NCI-H1092 treated with DMSO at 0.1 percent for 48 hours (cell line): ENCODE data around the gene ZNF792.
"Not testable (repeated sequence)": the region's sequence is repeated elsewhere in the genome, so short reads cannot be mapped to it uniquely, and the experiment has no call there.

Experiments
- DNase-seq: peaks from one replicate; lab custom pipeline; 2025; lab: John Stamatoyannopoulos, UW

Gene ZNF792

DNA sequence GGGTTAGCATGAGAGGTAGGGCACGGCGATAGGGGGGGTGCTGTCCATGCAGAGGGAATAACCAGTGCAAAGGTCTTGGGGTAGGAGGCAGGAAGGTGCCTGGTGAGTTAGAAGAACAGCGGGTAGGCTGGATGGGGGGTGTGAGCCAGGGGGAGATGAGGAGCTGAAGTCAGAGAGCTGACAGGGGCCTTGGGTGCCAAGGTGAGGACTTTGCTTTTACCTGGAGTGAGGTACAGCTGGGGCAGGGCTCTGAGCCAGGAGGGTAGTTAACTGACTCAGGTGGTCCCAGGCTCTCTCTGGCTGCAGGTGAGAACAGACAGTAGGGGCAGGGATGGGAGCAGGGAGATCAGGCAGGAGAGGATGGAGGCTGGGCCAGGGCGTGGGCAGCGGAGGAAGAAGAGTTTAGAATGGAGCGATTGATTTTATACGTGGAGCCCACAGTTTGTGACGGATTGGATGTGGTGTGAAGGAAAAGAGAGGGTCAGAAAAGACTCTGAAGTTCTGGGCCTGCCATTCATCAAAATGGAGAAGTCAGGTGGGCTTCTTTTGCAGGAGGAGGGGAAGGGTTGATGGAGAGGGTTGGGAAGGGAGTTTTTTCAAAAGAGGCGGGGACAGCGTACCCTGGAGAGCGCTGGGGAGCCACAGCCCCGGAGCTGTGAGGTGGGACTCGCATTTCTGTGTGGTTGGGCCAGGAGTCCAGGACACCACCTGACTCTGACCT is 34.9 kb upstream of the ZNF792 start:
- no peak for DNase-seq

DNA sequence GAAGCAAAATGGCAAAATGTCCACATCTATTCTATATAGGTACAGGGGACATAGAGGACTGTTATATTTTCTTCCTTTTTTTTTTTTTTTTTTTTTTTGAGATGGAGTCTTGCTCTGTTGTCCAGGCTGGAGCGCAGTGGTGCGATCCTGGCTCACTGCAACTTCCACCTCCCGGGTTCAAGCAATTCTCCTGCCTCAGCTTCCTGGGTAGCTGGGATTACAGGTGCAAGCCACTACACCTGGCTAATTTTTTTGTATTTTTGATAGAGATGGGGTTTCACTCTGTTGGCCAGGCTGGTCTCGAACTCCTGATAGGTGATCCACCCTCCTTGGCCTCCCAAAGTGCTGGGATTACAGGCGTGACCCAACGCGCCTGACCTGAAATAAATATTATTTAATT is 34.2 kb upstream of the ZNF792 start:
- not testable (repeated sequence) for DNase-seq

- no peak for DNase-seq
Observed at GRCh38 chr19:34997071-34997617, 33.1 kb upstream of the ZNF792 start.

DNA sequence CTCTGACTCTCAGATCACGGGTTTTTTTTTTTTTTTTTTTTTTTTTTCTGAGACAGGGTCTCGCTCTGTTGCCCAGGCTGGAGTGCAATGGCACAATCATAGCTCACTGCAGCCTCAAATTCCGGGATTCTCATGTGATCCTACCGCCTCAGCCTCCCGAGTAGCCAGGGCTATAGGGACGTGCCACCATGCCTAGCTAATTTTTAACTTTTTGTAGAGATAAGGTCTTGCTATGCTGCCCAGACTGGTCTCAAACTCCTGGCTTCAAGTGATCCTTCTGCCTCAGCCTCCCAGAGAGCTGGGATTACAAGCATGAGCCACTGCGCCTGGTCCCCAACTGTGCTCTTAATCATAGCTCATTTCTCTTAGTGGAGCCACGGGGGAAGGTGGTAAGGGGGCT is 31.5 kb upstream of the ZNF792 start:
- no peak for DNase-seq

GRCh38 chr19:34994643-34995541 is 30.9 kb upstream of the ZNF792 start:
- DNase-seq, result no peak

GRCh38 chr19:34994286-34994642 is 30.2 kb upstream of the ZNF792 start:
- DNase-seq, result no peak

GRCh38 chr19:34992582-34992981 is 28.6 kb upstream of the ZNF792 start:
- DNase-seq, result not testable (repeated sequence)

DNA sequence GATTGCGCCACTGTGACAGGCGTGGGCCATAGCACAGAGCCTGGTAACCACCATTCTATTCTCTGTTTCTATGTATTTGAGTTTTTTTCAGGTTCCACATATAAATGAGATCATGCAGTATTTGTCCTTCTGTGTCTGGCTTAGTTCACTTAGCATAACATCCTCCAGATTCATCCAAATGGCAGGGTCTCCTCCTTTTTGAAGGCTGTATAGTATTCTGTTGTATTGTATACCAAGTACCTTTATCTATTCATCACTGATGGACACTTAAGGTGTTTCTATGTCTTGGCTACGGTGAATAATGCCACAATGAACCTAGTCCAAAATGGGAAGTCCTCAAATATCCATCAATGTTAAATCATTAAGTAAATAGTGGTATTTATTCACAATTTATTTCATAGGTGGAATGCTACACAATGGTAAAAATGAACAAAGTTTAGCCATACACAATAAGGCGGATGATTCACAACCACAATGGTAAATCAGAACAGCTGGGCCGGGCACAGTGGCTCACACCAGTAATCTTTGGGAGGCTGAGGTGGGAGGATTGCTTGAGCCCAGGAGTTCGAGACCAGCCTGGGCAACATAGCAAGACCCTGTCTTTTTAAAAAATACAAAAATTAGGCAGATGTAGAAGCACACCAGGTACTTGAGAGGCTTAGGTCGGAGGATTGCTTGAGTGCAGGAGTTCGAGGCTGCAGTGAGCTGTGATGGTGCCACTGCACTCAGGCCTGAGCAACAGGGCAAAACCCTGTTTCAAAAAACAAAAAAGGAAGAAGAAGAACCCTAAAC is 27.7 kb upstream of the ZNF792 start:
- no peak for DNase-seq

DNA sequence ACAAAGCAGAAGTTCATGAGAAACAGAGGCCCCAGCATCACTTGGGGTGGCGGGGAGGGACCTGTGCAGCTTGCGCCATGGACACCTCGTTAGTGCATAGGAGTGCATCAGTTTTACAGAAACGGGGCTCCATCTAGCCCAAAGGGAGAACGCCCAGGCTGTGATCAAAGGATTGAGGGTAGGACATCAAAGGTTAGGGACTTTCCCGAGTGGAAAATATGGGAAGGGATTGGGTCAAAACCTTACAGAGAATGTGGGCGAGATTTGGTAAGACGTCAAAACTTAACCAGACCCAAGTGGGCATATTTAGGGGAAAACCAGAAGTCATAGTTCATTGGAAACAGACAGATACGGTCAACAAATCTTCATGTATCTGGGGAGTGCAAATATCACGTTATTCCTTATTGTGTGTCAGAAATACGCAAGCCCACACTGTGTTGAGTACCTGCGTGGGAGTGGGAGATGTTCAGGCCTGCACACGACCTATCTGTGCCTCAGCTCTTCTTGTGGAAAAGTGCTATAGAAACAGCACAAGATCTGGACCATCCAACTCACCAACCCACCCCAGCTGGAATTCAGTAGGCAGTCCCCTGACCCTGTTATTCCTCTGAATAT is 26.7 kb upstream of the ZNF792 start:
- no peak for DNase-seq

GRCh38 chr19:34989298-34989697 is 25.3 kb upstream of the ZNF792 start:
- DNase-seq, result no peak

GRCh38 chr19:34988119-34988518 is 24.1 kb upstream of the ZNF792 start:
- no peak for DNase-seq

DNA sequence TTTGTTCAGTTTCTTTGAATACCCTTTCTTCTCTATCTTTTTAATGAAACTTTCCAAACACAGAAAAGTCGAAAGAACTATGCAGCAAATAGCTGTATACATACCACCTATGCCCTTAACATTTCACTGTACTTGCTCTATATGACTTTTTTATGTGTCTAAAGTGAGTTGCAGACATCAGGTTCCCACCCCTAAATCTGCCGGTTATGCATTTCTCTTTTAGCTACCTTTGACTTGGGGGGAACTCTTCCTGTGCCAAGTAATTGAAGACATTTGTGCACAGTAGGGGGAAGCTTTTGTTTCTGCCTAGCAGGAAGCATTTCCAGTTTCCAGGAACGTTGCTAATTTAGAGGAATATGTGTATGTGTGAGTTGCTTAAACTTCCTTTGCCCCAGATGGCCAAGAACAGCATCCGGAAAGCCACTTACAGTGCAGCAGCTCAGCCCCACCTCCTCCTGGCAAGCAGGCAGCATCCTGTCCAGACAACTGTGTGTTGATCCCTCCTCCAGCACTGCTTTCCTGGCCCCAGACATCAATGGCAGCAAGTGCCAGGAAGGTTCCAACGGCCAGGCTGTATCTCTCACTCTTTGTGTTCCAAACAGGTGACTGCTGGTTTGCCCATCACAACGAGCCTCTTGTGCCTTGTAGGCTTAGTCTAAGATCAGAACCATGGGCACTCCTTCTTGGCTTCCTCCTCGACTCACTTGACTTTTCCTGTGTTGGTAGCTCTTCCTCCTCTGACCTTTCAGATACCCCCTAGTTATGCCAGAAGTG is 21.4 kb upstream of the ZNF792 start:
- DNase-seq, result no peak

GRCh38 chr19:34984287-34984686 is 20.3 kb upstream of the ZNF792 start:
- no peak for DNase-seq

DNA sequence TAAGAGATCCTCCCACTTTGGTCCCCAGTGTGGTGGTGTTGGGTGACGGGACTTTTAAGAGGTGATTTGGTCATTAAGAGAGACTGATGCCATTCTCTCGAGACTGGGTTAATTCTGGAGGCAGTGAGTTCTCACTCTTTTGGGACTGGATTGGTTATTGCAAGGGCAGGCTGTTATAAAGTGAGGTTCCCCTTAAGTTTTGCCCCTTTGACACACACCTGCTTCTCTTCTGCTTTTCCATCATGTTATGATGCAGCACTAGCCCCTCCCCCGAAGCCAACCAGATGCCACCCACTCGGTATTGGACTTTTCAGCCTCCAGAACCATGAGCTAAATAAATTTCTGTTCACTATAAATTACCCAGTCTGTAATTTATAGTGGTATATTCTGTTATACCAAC is 19.8 kb upstream of the ZNF792 start:
- DNase-seq, result no peak

DNA sequence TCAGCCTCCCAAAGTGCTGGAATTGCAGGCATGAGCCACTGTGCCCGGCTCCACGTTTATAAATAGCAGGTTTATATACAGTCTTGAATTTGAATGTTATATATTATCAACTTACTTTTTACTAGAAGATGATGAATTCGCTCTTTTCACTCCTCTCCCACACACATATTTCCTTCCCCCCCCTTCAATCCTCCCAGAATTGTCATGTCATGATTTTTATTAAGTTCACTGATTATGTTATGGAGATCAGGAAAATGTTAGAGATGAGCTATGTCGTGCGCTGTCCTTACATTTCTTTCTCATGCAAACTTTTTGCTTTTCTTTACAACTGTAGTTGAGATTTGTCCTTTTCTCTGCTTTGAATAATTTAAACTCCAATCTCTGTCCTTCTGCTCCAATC is 18.2 kb upstream of the ZNF792 start:
- no peak for DNase-seq

GRCh38 chr19:34979819-34980640 is 16.0 kb upstream of the ZNF792 start:
- no peak for DNase-seq

DNA sequence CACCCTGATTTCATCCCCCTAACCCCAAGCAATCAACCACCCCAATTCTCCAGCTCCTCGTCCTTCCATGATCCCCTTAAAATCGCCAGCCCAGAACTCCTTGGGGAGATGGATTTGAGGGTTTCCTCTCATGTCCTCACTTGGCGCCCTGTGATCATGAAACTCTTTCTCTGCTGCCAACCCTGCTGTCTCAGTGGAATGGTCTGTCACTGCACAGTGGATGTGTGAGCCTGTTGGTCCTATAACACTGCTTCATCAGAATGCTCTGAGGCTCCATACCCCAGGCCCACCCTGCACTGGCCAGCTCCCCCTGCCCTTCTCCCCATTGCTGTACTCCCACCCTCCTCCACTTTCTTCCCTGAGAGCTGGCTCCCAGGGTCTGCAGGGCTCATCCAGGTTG is 12.6 kb upstream of the ZNF792 start:
- no peak for DNase-seq

- DNase-seq, result no peak
Observed at GRCh38 chr19:34975056-34975455, 11.0 kb upstream of the ZNF792 start.

DNA sequence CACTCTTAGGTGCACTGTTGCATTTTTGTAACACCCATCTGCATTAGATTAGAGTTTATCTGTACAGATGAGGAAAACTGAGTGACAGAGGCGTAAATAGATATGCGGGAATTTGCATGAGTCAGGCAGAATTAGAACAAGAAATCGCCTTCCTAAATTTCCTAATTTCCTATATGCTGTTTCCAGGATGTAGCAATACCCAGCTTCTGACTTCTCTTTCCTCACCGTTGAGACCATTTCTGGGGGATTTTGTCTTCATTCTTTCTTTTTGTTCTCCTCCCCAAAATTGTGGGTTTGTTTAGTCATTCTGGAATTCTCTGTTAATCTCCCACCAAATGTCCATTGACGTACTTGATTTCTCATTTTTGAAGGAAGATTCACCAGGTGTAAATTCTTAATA is 10.6 kb upstream of the ZNF792 start:
- DNase-seq, result no peak

- DNase-seq, result no peak
Observed at GRCh38 chr19:34972163-34972705, 8.2 kb upstream of the ZNF792 start.
